Measurements from ENCODE around the gene TXNDC17.
"Not testable (repeated sequence)": the region's sequence is repeated elsewhere in the genome, so short reads cannot be mapped to it uniquely, and the experiment has no call there.

TXNDC17 gene

GRCh38 chr17:6686026-6686425, 45.2 kb downstream of the TXNDC17 start:
- Histone ChIP-seq H3K36me3 (no peaks in the 10 kb centered on the region), H3K9me3 (replicated peaks in 1 of 11) (0 out of 22 replicates have a peak, but pooled peaks cover 0 to 9% (median 0%) of the 10 kb centered on the region in 11 experiments), H3K27ac (no peak overlapping the region), H4K20me1 (no peaks in the 10 kb centered on the region; a peak in 1 of 22 replicates), H3K4me2 (no peak overlapping the region), H3K4me1 (peaks cover 0 to 8% (median 0%) of the 10 kb centered on the region in 10 experiments; a peak in 8 of 20 replicates), H3K27me3 (peaks cover 0 to 19% (median 0%) of the 10 kb centered on the region in 11 experiments; a peak in 9 of 22 replicates), H3K9ac (no peak overlapping the region), H3K4me3 (no peak overlapping the region)
- no peak for TF ChIP-seq Cebpa-rat (IDR thresholded peaks at IDR 0.05)

- Histone ChIP-seq H3K27me3 (peaks cover 0 to 5% (median 0%) of the 10 kb centered on the region in 11 experiments; a peak in 2 of 22 replicates), H3K9ac (no peak overlapping the region), H3K27ac (no peak overlapping the region), H4K20me1 (no peaks in the 10 kb centered on the region; a peak in 1 of 22 replicates), H3K9me3 (replicated peaks in 1 of 11) (no peaks in the 10 kb centered on the region), H3K4me1 (no peaks in the 10 kb centered on the region), H3K36me3 (no peaks in the 10 kb centered on the region), H3K4me2 (no peak overlapping the region), H3K4me3 (no peak overlapping the region)
- TF ChIP-seq Cebpa-rat (IDR thresholded peaks at IDR 0.05), result no peak
Observed at GRCh38 chr17:6688944-6689343, 48.1 kb downstream of the TXNDC17 start.

- no peak overlapping the region for H3K27ac ChIP-seq
- no peaks in the 10 kb centered on the region for H3K4me1 ChIP-seq
- no peaks in the 10 kb centered on the region for H3K36me3 ChIP-seq
- peaks cover 0 to 3% (median 0%) of the 10 kb centered on the region in 11 experiments; a peak in 2 of 22 replicates for H3K27me3 ChIP-seq
- TF ChIP-seq Cebpa-rat (IDR thresholded peaks at IDR 0.05), result no peak
- no peaks in the 10 kb centered on the region; a peak in 1 of 22 replicates for H4K20me1 ChIP-seq
- no peak overlapping the region for H3K4me2 ChIP-seq
- no peak overlapping the region for H3K4me3 ChIP-seq
- no peak overlapping the region for H3K9ac ChIP-seq
- H3K9me3 ChIP-seq (replicated peaks in 1 of 11), result no peaks in the 10 kb centered on the region
Observed at GRCh38 chr17:6690641-6691040, 49.8 kb downstream of the TXNDC17 start.

GRCh38 chr17:6691546-6691945, 50.7 kb downstream of the TXNDC17 start:
- no peaks in the 10 kb centered on the region for H3K9me3 ChIP-seq (replicated peaks in 1 of 11)
- H3K27me3 ChIP-seq, result peaks cover 0 to under 1% (median 0%) of the 10 kb centered on the region in 11 experiments; a peak in 2 of 22 replicates

GRCh38 chr17:6691958-6692357, 51.1 kb downstream of the TXNDC17 start:
- H3K27ac ChIP-seq; H3K9me3 ChIP-seq (replicated peaks in 1 of 11); H3K27me3 ChIP-seq; H4K20me1 ChIP-seq; H3K9ac ChIP-seq; H3K36me3 ChIP-seq; H3K4me2 ChIP-seq; H3K4me3 ChIP-seq; H3K4me1 ChIP-seq: not testable (repeated sequence)

More at GRCh38 chr17:6691546-6691945, 50.7 kb downstream of the TXNDC17 start:
- no peaks in the 10 kb centered on the region for H3K36me3 ChIP-seq
- no peaks in the 10 kb centered on the region; a peak in 2 of 22 replicates for H4K20me1 ChIP-seq
- no peak overlapping the region for H3K9ac ChIP-seq
- no peak overlapping the region for H3K27ac ChIP-seq
- no peak overlapping the region for H3K4me3 ChIP-seq
- H3K4me1 ChIP-seq, result no peaks in the 10 kb centered on the region
- TF ChIP-seq Cebpa-rat (IDR thresholded peaks at IDR 0.05), result no peak
- H3K4me2 ChIP-seq, result no peak overlapping the region
